ENCODE results near the gene ANKRD34A. TPM values are rescaled to one million over a fixed set of nuclear protein-coding genes. Genes with fewer than 3 reads are reported as not detected.

Gene ANKRD34A
- total and polyA plus RNA-seq, 2 experiments from 2014 or later, result 0.16 to 0.35 TPM

GRCh38 chr1:145992958-145993617, 28.7 kb upstream of the ANKRD34A start (continued):
- TF ChIP-seq ZNF462 (CRISPR knock-in tag; IDR thresholded peaks at IDR 0.05), result no peak
- no peak for TF ChIP-seq CREB1 (CRISPR knock-in tag; IDR thresholded peaks at IDR 0.05; ENCODE audit: low read depth)

- no peaks in the 10 kb centered on the region for H3K9me2 ChIP-seq (ENCODE audit: insufficient read depth)
- H3K4me3 ChIP-seq, result no peak overlapping the region
- H3K4me3 Mint-ChIP-seq, result peak overlapping the region; percentile 10; the same call in 1 of the 3 replicates
- no peaks in the 10 kb centered on the region for H4K20me1 ChIP-seq (replicated peaks; ENCODE audit: insufficient read depth)
- H3K4me1 Mint-ChIP-seq, result peaks cover 37% of the 10 kb centered on the region
- DNase-seq (ENCODE audit: low spot score), result no peak
- peaks cover 3% of the 10 kb centered on the region for H3K27me3 Mint-ChIP-seq (ENCODE audit: insufficient read depth, low read depth, poor library complexity)
- H3F3A ChIP-seq (replicated peaks; ENCODE audit: low read depth), result peaks cover 5% of the 10 kb centered on the region
- H3K36me3 Mint-ChIP-seq (ENCODE audit: low read depth), result peaks cover 48% of the 10 kb centered on the region
- H3K27me3 ChIP-seq (ENCODE audit: insufficient read depth), result no peaks in the 10 kb centered on the region
- no peaks in the 10 kb centered on the region for H3K9me3 Mint-ChIP-seq
- H3K4me1 ChIP-seq (ENCODE audit: insufficient read depth), result peaks cover 16% of the 10 kb centered on the region
- peaks cover 18% of the 10 kb centered on the region for H3K79me2 ChIP-seq (replicated peaks; ENCODE audit: insufficient read depth)
- no peak overlapping the region for H3K27ac ChIP-seq (ENCODE audit: low read depth)
- TF ChIP-seq ZNF114 (CRISPR knock-in tag; IDR thresholded peaks at IDR 0.05) (no peak), ZNF462 (CRISPR knock-in tag; IDR thresholded peaks at IDR 0.05) (no peak), EZH2 (IDR thresholded peaks at IDR 0.05; ENCODE audit: low read depth, unreplicated experiment) (no peak), JUNB (IDR thresholded peaks at IDR 0.05; ENCODE audit: unreplicated experiment) (no peak)
- no peak overlapping the region for H2AFZ ChIP-seq
- H3K4me2 ChIP-seq, result no peak overlapping the region
- H3K36me3 ChIP-seq (ENCODE audit: insufficient read depth), result no peaks in the 10 kb centered on the region; the same call in 1 of the 2 replicates
- peak overlapping the region; percentile 26; the same call in 1 of the 2 replicates for H3K27ac Mint-ChIP-seq
- ATAC-seq, result no peak
These were observed 28.1 kb upstream of the ANKRD34A start for GRCh38 chr1:145992502-145992936.
